Bronchial epithelial cell (primary cell): ENCODE measurements around the gene CCDC88B. TPM values are rescaled to one million over a fixed set of nuclear protein-coding genes. Genes with fewer than 3 reads are reported as not detected.

ENCODE experiments used
- DNase-seq: peaks from one replicate; pipeline ENCODE4 v3.0.0-alpha.2; 2010; ENCODE audit warnings: low read depth
- FAIRE-seq: peaks from 2 replicates; lab custom pipeline; 2011; peaks lifted over from hg19 to GRCh38; lab: Jason Lieb, UNC
- H3K27me3 ChIP-seq: 2 replicates; pipeline ENCODE4 v1.5.1; 2011; ENCODE audit warnings: low read length; ENCODE audit not compliant: control insufficient read depth, insufficient read depth
- H3K36me3 ChIP-seq: 2 replicates; pipeline ENCODE4 v1.5.1; 2011; ENCODE audit warnings: low read length; ENCODE audit not compliant: control insufficient read depth, insufficient read depth
- H3K4me3 ChIP-seq: 2 replicates; pipeline ENCODE4 v1.5.1; 2011; ENCODE audit warnings: mild to moderate bottlenecking, low read depth, low read length, control low read depth
- total RNA-seq: library from RNA; depleted of rRNA; stranded (reverse); fragments of >200 nt; gene quantifications from 2 replicates; pipeline ENCODE4 v1.2.1, GENCODE V29; 2014
- TF ChIP-seq, protein P1 (sequence below): IDR thresholded peaks from 2 replicates; pipeline ENCODE4 v1.5.1; 2011; ENCODE audit warnings: mild to moderate bottlenecking, moderate library complexity, low read length, control low read depth, inconsistent platforms; ENCODE audit not compliant: insufficient read depth, severe bottlenecking

The CCDC88B gene
- total RNA-seq, 1 donor from 2014 or later, result 2.9 TPM

DNA sequence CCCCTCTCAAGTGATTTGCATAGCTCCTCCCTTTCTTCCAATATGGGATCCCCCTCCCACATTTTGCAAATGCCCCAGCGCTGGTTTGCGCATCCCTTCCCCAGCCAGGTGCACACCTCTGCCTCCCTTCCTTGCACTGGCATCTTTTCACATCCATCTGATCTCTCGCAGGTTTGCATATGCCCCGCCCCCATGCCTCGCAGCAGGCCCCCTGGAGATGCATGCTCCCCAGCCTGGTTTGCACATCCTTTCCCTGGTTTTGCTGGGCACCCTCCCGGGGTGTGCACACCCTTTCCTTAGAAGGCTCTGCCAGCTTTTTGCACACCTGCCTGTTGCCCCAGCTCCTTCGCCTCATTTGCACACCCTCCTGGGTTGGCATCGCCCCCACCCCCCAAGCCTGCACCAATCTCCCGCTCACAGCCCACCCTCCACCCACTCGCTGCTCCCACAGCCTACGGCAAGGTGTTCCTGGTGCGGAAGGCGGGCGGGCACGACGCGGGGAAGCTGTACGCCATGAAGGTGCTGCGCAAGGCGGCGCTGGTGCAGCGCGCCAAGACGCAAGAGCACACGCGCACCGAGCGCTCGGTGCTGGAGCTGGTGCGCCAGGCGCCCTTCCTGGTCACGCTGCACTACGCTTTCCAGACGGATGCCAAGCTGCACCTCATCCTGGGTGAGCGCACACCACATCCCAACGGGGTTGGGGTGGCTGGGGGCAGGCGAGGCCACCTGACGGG is 19.9 kb downstream of the CCDC88B start:
- DNase-seq (no peak), FAIRE-seq (no peak)
- Histone ChIP-seq H3K27me3 (no peaks in the 10 kb centered on the region), H3K36me3 (peaks cover 31% of the 10 kb centered on the region), H3K4me3 (peak overlapping the region; percentile 95)
- TF ChIP-seq, protein P1, sequence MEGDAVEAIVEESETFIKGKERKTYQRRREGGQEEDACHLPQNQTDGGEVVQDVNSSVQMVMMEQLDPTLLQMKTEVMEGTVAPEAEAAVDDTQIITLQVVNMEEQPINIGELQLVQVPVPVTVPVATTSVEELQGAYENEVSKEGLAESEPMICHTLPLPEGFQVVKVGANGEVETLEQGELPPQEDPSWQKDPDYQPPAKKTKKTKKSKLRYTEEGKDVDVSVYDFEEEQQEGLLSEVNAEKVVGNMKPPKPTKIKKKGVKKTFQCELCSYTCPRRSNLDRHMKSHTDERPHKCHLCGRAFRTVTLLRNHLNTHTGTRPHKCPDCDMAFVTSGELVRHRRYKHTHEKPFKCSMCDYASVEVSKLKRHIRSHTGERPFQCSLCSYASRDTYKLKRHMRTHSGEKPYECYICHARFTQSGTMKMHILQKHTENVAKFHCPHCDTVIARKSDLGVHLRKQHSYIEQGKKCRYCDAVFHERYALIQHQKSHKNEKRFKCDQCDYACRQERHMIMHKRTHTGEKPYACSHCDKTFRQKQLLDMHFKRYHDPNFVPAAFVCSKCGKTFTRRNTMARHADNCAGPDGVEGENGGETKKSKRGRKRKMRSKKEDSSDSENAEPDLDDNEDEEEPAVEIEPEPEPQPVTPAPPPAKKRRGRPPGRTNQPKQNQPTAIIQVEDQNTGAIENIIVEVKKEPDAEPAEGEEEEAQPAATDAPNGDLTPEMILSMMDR, result peak; percentile 49

- DNase-seq, result no peak
- TF ChIP-seq, protein P1, result no peak
- peak overlapping the region; percentile 95 for H3K4me3 ChIP-seq
- H3K36me3 ChIP-seq, result peaks cover 36% of the 10 kb centered on the region
- no peak for FAIRE-seq
- no peaks in the 10 kb centered on the region for H3K27me3 ChIP-seq
These were observed 20.5 kb downstream of the CCDC88B start for GRCh38 chr11:64360448-64360921.

DNA sequence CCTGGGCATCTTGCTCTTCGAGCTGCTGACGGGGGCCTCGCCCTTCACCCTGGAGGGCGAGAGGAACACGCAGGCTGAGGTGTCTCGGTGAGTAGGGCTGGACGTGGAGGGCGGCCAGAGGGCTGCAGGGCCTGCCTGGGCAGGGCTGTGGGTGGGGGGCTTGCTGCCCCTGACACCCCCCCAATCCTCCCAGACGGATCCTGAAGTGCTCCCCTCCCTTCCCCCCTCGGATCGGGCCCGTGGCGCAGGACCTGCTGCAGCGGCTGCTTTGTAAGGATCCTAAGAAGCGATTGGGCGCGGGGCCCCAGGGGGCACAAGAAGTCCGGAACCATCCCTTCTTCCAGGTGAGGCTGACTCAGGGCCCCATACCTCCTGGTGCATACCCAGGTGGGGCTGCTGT is 21.7 kb downstream of the CCDC88B start:
- H3K27me3 ChIP-seq, result no peaks in the 10 kb centered on the region
- TF ChIP-seq, protein P1, result no peak
- DNase-seq (no peak), FAIRE-seq (no peak)
- H3K36me3 ChIP-seq, result peaks cover 40% of the 10 kb centered on the region
- no peak overlapping the region for H3K4me3 ChIP-seq

GRCh38 chr11:64362339-64362738 is 22.3 kb downstream of the CCDC88B start:
- Histone ChIP-seq H3K27me3 (no peaks in the 10 kb centered on the region), H3K4me3 (no peak overlapping the region), H3K36me3 (peaks cover 40% of the 10 kb centered on the region)
- DNase-seq (no peak), FAIRE-seq (no peak)
- TF ChIP-seq, protein P1, result no peak

DNA sequence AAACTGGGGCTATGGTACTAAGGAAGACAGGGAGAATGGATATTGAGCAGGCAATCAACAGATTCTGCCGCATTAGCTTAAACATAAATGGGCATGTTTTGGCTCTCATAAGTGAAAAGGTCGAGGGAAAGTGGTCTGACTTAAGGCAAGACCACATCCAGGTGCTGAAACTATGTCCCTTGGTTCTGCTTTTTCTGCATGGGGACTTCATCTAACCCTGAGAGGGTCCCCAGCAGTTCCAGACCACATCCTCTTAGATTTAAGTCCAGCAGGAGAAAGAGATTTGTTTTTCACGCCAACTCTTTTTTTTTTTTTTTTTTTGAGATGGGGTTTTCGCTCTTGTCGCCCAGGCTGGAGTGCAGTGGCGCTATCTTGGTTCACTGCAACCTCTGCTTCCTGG is 24.4 kb downstream of the CCDC88B start:
- H3K4me3 ChIP-seq, result no peak overlapping the region
- H3K36me3 ChIP-seq, result peaks cover 48% of the 10 kb centered on the region
- no peaks in the 10 kb centered on the region for H3K27me3 ChIP-seq
- FAIRE-seq (peak; percentile 36), DNase-seq (no peak)
- TF ChIP-seq, protein P1, result no peak
